NCI-H446 treated with DMSO at 0.1 percent for 48 hours (cell line): ENCODE measurements around the gene TAF11L7.
"Not testable (repeated sequence)": the region's sequence is repeated elsewhere in the genome, so short reads cannot be mapped to it uniquely, and the experiment has no call there.

ENCODE experiments used
- DNase-seq: peaks from one replicate; lab custom pipeline; 2025; lab: John Stamatoyannopoulos, UW

TAF11L7 gene

GRCh38 chr5:17585658-17586057, at the start of gene TAF11L7:
TSS of gene TAF11L7 (minus strand) at chr5:17585758.
- not testable (repeated sequence) for DNase-seq

- no peak for DNase-seq
Observed at GRCh38 chr5:17634160-17634559, 48.6 kb upstream of the TAF11L7 start, which contains the start of gene TAF11L14. TSS of gene TAF11L14 (plus strand) at chr5:17634460.

GRCh38 chr5:17631788-17632187, 46.2 kb upstream of the TAF11L7 start, which contains the start of gene TAF11L13:
TSS of gene TAF11L13 (plus strand) at chr5:17632088.
- not testable (repeated sequence) for DNase-seq

GRCh38 chr5:17625686-17626085, 40.1 kb upstream of the TAF11L7 start:
- DNase-seq: no peak

- no peak for DNase-seq
Observed at GRCh38 chr5:17620627-17621026, 35.1 kb upstream of the TAF11L7 start.

- no peak for DNase-seq
Observed at GRCh38 chr5:17619354-17619753, 33.8 kb upstream of the TAF11L7 start.

GRCh38 chr5:17614872-17615605, 29.5 kb upstream of the TAF11L7 start:
- DNase-seq: no peak

- DNase-seq: not testable (repeated sequence)
Observed at GRCh38 chr5:17610092-17610491, 24.5 kb upstream of the TAF11L7 start, which contains the start of gene TAF11L12. TSS of gene TAF11L12 (plus strand) at chr5:17610392.

GRCh38 chr5:17607461-17607860, 21.9 kb upstream of the TAF11L7 start:
- not testable (repeated sequence) for DNase-seq

GRCh38 chr5:17604951-17605350, 19.4 kb upstream of the TAF11L7 start:
- DNase-seq: no peak

- not testable (repeated sequence) for DNase-seq
Observed at GRCh38 chr5:17603880-17604279, 18.3 kb upstream of the TAF11L7 start, which contains the start of gene TAF11L11. TSS of gene TAF11L11 (plus strand) at chr5:17604183.

- not testable (repeated sequence) for DNase-seq
Observed at GRCh38 chr5:17597728-17598127, 12.2 kb upstream of the TAF11L7 start, which contains the start of gene TAF11L10. TSS of gene TAF11L10 (minus strand) at chr5:17597828.

GRCh38 chr5:17594255-17594654, 8.7 kb upstream of the TAF11L7 start, which contains the start of gene TAF11L9:
TSS of gene TAF11L9 (minus strand) at chr5:17594394.
- not testable (repeated sequence) for DNase-seq

GRCh38 chr5:17590860-17591259, 5.3 kb upstream of the TAF11L7 start, which contains the start of gene TAF11L8:
TSS of gene TAF11L8 (minus strand) at chr5:17590960.
- not testable (repeated sequence) for DNase-seq
